GM18508 (cell line): ENCODE measurements around the gene UTP11.
"Not testable (repeated sequence)": the region's sequence is repeated elsewhere in the genome, so short reads cannot be mapped to it uniquely, and the experiment has no call there.

ENCODE experiments used
- ATAC-seq: cut with Tn5 transposase; IDR thresholded peaks from one replicate; pipeline ENCODE4 v1.9.1; 2021; ENCODE audit warnings: moderate number of reproducible peaks; ENCODE audit not compliant: insufficient read depth, unreplicated experiment

UTP11 gene

GRCh38 chr1:38012363-38013226 is at the start of gene UTP11:
Gene UTP11, plus strand, starts transcription at chr1:38012734. Its CDS starts 69 bp downstream, at chr1:38012803.
- peak; percentile 81 for ATAC-seq

- not testable (repeated sequence) for ATAC-seq
Measured at GRCh38 chr1:37964106-37964505, 48.4 kb upstream of the UTP11 start.

- ATAC-seq, result no peak
Measured at GRCh38 chr1:37965301-37965700, 47.2 kb upstream of the UTP11 start.

- not testable (repeated sequence) for ATAC-seq
Measured at GRCh38 chr1:37973684-37974083, 38.9 kb upstream of the UTP11 start.

GRCh38 chr1:37974567-37974966 is 38.0 kb upstream of the UTP11 start:
- ATAC-seq, result no peak

GRCh38 chr1:37975083-37975482 is 37.5 kb upstream of the UTP11 start:
- ATAC-seq, result not testable (repeated sequence)

- ATAC-seq, result no peak
Measured at GRCh38 chr1:37978541-37978940, 34.0 kb upstream of the UTP11 start.

- ATAC-seq, result no peak
Measured at GRCh38 chr1:37983546-37983945, 29.0 kb upstream of the UTP11 start.

- ATAC-seq, result no peak
Measured at GRCh38 chr1:37987679-37988078, 24.9 kb upstream of the UTP11 start.

GRCh38 chr1:37989361-37989930 is 23.1 kb upstream of the UTP11 start:
- no peak for ATAC-seq

GRCh38 chr1:37994886-37995566 is 17.5 kb upstream of the UTP11 start:
- no peak for ATAC-seq

- no peak for ATAC-seq
Measured at GRCh38 chr1:37995751-37996345, 16.7 kb upstream of the UTP11 start.

- ATAC-seq, result no peak
Measured at GRCh38 chr1:37997256-37998088, 15.1 kb upstream of the UTP11 start.

GRCh38 chr1:37998089-37998808 is 14.3 kb upstream of the UTP11 start:
- ATAC-seq, result no peak

- no peak for ATAC-seq
Measured at GRCh38 chr1:37998913-37999429, 13.6 kb upstream of the UTP11 start.

- ATAC-seq, result no peak
Measured at GRCh38 chr1:37999430-38000232, 12.9 kb upstream of the UTP11 start.

GRCh38 chr1:38000233-38000528 is 12.4 kb upstream of the UTP11 start:
- ATAC-seq, result no peak
